T-cell (primary cell): ENCODE data around the gene SPAG6. TPM values are rescaled to one million over a fixed set of nuclear protein-coding genes. Genes with fewer than 3 reads are reported as not detected.

Experiments
- ATAC-seq, 4 experiments: fragments of 200-7000 bp in 3 of 4; fragments of 150-1000 bp in 1 of 4; cut with Tn5 transposase; replicated peaks in 1 of 4; 1 replicate in 3 of 4; 2 replicates in 1 of 4; pipeline ENCODE4 v1.10.0; 2021; ENCODE audit warnings: moderate library complexity in 3 of 4, mild to moderate bottlenecking in 2 of 4, moderate number of reproducible peaks in 1 of 4
- CTCF ChIA-PET, 2 donors: fragments of 300-600 bp; sonication (Branson Sonifier 250); formaldehyde crosslinking; loops; one replicate each; lab custom pipeline; 2022; ENCODE audit warnings: antibody characterized with exemption in 2 of 2; lab: Charles Lee
- POLR2A ChIA-PET, 2 donors: fragments of 300-600 bp; sonication (Branson Sonifier 250); formaldehyde crosslinking; loops; one replicate each; lab custom pipeline; 2022; ENCODE audit warnings: antibody characterized with exemption in 2 of 2; lab: Charles Lee
- DNase-seq, 35 experiments: peaks; one replicate each; pipeline versions ENCODE4 v3.0.0 to v3.0.0-alpha.2; 2013 to 2023
- H3K27ac ChIP-seq: one replicate; pipeline ENCODE4 v1.5.1; 2013; ENCODE audit warnings: low read length
- H3K27me3 ChIP-seq, 2 experiments: replicated peaks in 1 of 2; 1 replicate in 1 of 2; 2 replicates in 1 of 2; pipeline versions ENCODE4 v1.6.1 to v1.7.0; 2013; ENCODE audit warnings: low read length in 1 of 2, mixed read lengths in 1 of 2; ENCODE audit not compliant: control insufficient read depth in 2 of 2, insufficient read depth in 2 of 2; ENCODE audit errors: extremely low read depth in 1 of 2
- H3K36me3 ChIP-seq, 2 donors: 1 replicate in 1 of 2; 2 replicates in 1 of 2; pipeline versions ENCODE4 v1.6.1 to v1.7.0; 2013; ENCODE audit warnings: low read length in 1 of 2; ENCODE audit not compliant: control insufficient read depth in 2 of 2, insufficient read depth in 1 of 2; ENCODE audit errors: extremely low read depth in 1 of 2
- H3K4me1 ChIP-seq, 2 experiments: 1 replicate in 1 of 2; 2 replicates in 1 of 2; pipeline versions ENCODE4 v1.6.1 to v1.7.0; 2013; ENCODE audit warnings: low read length in 2 of 2, mixed read lengths in 1 of 2; ENCODE audit not compliant: insufficient read depth in 2 of 2, control insufficient read depth in 1 of 2; ENCODE audit errors: extremely low read depth in 1 of 2
- H3K4me3 ChIP-seq, 2 donors: 1 replicate in 1 of 2; 2 replicates in 1 of 2; pipeline versions ENCODE4 v1.5.1 to v1.7.0; 2013; ENCODE audit warnings: mild to moderate bottlenecking in 2 of 2, low read length in 1 of 2, moderate library complexity in 1 of 2; ENCODE audit not compliant: control insufficient read depth in 1 of 2; ENCODE audit errors: extremely low read depth in 1 of 2
- H3K9me3 ChIP-seq: 2 replicates; pipeline ENCODE4 v1.7.0; 2013
- H3K27ac Mint-ChIP-seq, 2 donors: one replicate each; pipeline ENCODE4 v1.8.0; 2020 to 2021; ENCODE audit warnings: mild to moderate bottlenecking in 2 of 2, mixed read lengths in 2 of 2
- H3K27me3 Mint-ChIP-seq, 2 donors: one replicate each; pipeline ENCODE4 v1.8.0; 2021 to 2022; ENCODE audit warnings: mixed read lengths in 2 of 2
- H3K36me3 Mint-ChIP-seq: one replicate; pipeline ENCODE4 v1.8.0; 2021; ENCODE audit warnings: mixed read lengths
- H3K4me1 Mint-ChIP-seq, 3 donors: one replicate each; pipeline ENCODE4 v1.8.0; 2020 to 2022; ENCODE audit warnings: mixed read lengths in 3 of 3, mild to moderate bottlenecking in 1 of 3
- H3K4me3 Mint-ChIP-seq, 3 donors: one replicate each; pipeline ENCODE4 v1.8.0; 2020 to 2022; ENCODE audit warnings: mild to moderate bottlenecking in 3 of 3, mixed read lengths in 3 of 3, moderate library complexity in 3 of 3
- H3K9me3 Mint-ChIP-seq, 3 donors: one replicate each; pipeline ENCODE4 v1.8.0; 2020 to 2022; ENCODE audit warnings: mixed read lengths in 3 of 3
- WGBS: methylation state at CpG from one replicate; pipeline ENCODE4 v1.1.5; 2013; ENCODE audit warnings: missing lambda C conversion rate; ENCODE audit not compliant: insufficient coverage; 5-methylcytosine and 5-hydroxymethylcytosine counted together
- total RNA-seq, 35 experiments: library from RNA in 6 of 35; stranded (reverse) in 6 of 35; fragments of 120-200 nt in 1 of 35; gene quantifications; one replicate each; pipeline versions ENCODE4 v1.2.1 to v1.2.4 and lab custom pipeline; 2013 to 2026

The SPAG6 gene
- total RNA-seq, 5 donors from 2014 or later (not counting 1 experiment from before 2014, with no cell fraction given), result 0.23 to 0.33 TPM; not detected in 3

DNA sequence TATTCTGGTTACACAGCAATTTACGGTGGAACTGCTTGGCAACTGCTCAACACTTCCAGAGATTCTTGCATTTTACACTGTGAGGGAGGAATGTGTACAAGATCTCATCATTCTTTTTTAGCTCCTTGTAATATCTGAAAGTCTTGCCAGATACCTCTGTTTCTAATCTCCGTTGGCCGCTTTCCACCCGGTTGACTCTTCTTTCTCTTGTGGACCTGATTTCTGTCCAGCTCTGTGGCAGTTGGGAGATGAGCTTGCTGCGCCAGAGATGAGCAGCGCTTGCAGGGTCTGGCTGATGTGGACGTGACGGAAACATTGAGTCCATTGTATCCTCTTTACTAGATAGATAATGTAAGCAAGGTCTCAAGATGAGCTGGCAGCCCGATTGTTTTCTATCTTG, 27.6 kb downstream of the SPAG6 start:
- Histone ChIP-seq H3K4me3 (no peak overlapping the region), H3K9me3 (no peaks in the 10 kb centered on the region), H3K27me3 (no peaks in the 10 kb centered on the region), H3K27ac (no peak overlapping the region), H3K36me3 (no peaks in the 10 kb centered on the region), H3K4me1 (peaks cover 0 to 9% of the 10 kb centered on the region in 2 experiments)
- POLR2A ChIA-PET, result interaction anchor here in 1 of 2 donors (0.5 to 0.6 kb wide), 2 partner anchors 127 to 998 kb away, joined by 4 read pairs; no protein-coding TSS in a partner anchor
- DNase-seq, result no peak
- H3K4me3 Mint-ChIP-seq, result no peak overlapping the region
- ATAC-seq, result no peak
- CTCF ChIA-PET, result interaction anchor here in 1 of 2 donors (0.6 kb wide), 1 partner anchor 764 kb away, joined by 5 read pairs; no protein-coding TSS in a partner anchor
- H3K36me3 Mint-ChIP-seq, result no peaks in the 10 kb centered on the region
- WGBS, result no CpG with 5 or more reads among the region's 9 CpGs
- H3K9me3 Mint-ChIP-seq, result no peaks in the 10 kb centered on the region
- no peaks in the 10 kb centered on the region for H3K27me3 Mint-ChIP-seq
- peaks cover 0 to 11% (median 6%) of the 10 kb centered on the region in 3 donors for H3K4me1 Mint-ChIP-seq
- no peak overlapping the region for H3K27ac Mint-ChIP-seq

DNA sequence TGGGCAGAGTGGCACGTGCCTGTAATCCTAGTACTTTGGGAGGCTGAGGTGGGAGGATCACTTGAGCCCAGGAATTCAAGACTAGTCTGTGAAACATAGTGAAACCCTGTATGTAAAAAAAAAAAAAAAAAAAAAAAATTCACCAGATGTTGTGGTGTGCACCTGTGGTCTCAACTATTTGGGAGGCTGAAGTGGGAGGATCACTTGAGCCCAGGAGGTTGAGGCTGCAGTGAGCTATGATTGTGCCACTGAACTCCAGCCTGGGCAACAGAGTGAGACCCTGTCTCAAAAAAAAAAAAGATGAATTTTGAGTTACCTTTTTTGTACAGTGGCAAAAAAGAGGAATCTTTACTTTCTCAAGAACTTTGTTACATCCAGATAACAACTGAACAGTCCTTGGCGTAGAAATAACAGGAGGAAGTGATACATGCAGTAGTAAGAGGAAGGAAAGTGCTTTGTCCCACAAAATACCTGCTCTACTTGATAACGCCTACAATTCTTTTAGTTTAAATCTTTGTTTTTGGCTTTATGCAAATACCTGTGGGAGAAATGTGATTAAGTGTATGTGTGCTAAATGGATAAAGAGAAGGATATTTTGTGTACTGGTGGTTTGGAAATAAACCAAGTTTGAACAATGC, 29.3 kb downstream of the SPAG6 start:
- Mint-ChIP-seq H3K4me1 (peaks cover 0 to 9% (median 6%) of the 10 kb centered on the region in 3 donors), H3K4me3 (no peak overlapping the region), H3K36me3 (no peaks in the 10 kb centered on the region), H3K27ac (no peak overlapping the region), H3K9me3 (no peaks in the 10 kb centered on the region), H3K27me3 (peaks cover 0 to 3% of the 10 kb centered on the region in 2 donors)
- CTCF ChIA-PET, result no interaction called here
- no peaks in the 10 kb centered on the region for H3K9me3 ChIP-seq
- DNase-seq (no peak), ATAC-seq (no peak)
- POLR2A ChIA-PET, result interaction anchor here in 1 of 2 donors (0.7 kb wide), 1 partner anchor 152 kb away, joined by 11 read pairs; no protein-coding TSS in a partner anchor
- no peak overlapping the region for H3K27ac ChIP-seq
- peaks cover 0 to 9% of the 10 kb centered on the region in 2 experiments for H3K4me1 ChIP-seq
- H3K36me3 ChIP-seq, result no peaks in the 10 kb centered on the region
- no peak overlapping the region for H3K4me3 ChIP-seq
- no CpG with 5 or more reads among the region's 3 CpGs for WGBS
- H3K27me3 ChIP-seq, result no peaks in the 10 kb centered on the region

DNA sequence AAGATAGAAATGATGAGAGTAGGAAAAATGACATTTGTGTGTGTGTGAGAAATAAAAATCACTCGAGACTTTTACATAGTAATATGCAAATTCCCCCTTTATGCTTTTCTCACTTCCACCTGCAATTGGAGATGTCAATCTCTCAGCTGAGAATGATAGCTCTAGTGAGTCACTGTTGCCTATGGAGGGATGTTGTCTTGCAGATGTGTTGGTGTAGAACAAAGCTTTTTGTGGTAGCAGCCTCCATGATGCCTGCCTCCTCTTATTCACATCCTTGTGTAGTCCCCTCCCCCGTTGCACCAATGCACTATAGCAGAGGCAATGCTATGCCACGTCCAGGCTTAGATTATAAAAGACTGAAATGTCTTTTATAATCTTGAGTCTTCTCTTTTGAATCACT, 33.8 kb downstream of the SPAG6 start:
- peak in 2 of 4 experiments; percentile 9 to 26 for ATAC-seq
- H3K27me3 ChIP-seq, result no peaks in the 10 kb centered on the region
- Mint-ChIP-seq H3K27ac (no peak overlapping the region), H3K36me3 (no peaks in the 10 kb centered on the region), H3K27me3 (peaks cover 0 to 3% of the 10 kb centered on the region in 2 donors), H3K4me1 (peaks cover 0 to 4% (median 2%) of the 10 kb centered on the region in 3 donors), H3K9me3 (no peaks in the 10 kb centered on the region), H3K4me3 (no peak overlapping the region)
- WGBS, result no CpG with 5 or more reads among the region's 3 CpGs
- no peaks in the 10 kb centered on the region for H3K4me1 ChIP-seq
- no peak for DNase-seq
- POLR2A ChIA-PET, result interaction anchor here in 1 of 2 donors (0.7 kb wide), 1 partner anchor 36 kb away, joined by 3 read pairs; no protein-coding TSS in a partner anchor
- H3K9me3 ChIP-seq, result no peaks in the 10 kb centered on the region
- no peak overlapping the region for H3K4me3 ChIP-seq
- H3K27ac ChIP-seq, result no peak overlapping the region
- no peaks in the 10 kb centered on the region for H3K36me3 ChIP-seq
- CTCF ChIA-PET, result no interaction called here

DNA sequence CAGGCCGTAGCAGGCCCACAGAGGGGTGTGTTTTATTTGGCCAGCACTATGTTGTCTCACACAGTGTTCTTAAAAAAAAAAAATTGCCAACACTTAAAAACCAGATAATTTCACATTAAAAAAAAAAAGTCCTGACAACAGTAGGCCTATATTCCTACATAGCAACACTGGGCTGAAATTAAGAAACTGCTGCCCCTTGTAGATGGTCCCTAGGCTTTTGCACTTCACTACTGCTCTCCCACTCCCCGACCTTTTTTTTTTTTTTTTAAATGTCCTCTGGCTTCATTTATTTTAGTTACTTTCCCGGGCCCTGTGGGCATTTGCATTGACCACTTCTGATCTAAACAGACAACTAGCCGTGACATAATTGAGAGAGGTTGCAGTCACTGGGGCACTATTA, 36.0 kb downstream of the SPAG6 start:
- peaks cover 0 to 4% (median 2%) of the 10 kb centered on the region in 3 donors for H3K4me1 Mint-ChIP-seq
- no peak overlapping the region for H3K4me3 Mint-ChIP-seq
- no peaks in the 10 kb centered on the region for H3K9me3 ChIP-seq
- H3K36me3 Mint-ChIP-seq, result no peaks in the 10 kb centered on the region
- no CpG with 5 or more reads among the region's 4 CpGs for WGBS
- peaks cover 0 to 3% of the 10 kb centered on the region in 2 donors for H3K27me3 Mint-ChIP-seq
- H3K36me3 ChIP-seq, result no peaks in the 10 kb centered on the region
- CTCF ChIA-PET, result no interaction called here
- H3K9me3 Mint-ChIP-seq, result no peaks in the 10 kb centered on the region
- ATAC-seq (no peak), DNase-seq (no peak)
- no peaks in the 10 kb centered on the region for H3K27me3 ChIP-seq
- H3K27ac Mint-ChIP-seq, result no peak overlapping the region
- H3K4me3 ChIP-seq, result no peak overlapping the region
- POLR2A ChIA-PET, result no interaction called here
- H3K27ac ChIP-seq, result no peak overlapping the region
- no peaks in the 10 kb centered on the region for H3K4me1 ChIP-seq

DNA sequence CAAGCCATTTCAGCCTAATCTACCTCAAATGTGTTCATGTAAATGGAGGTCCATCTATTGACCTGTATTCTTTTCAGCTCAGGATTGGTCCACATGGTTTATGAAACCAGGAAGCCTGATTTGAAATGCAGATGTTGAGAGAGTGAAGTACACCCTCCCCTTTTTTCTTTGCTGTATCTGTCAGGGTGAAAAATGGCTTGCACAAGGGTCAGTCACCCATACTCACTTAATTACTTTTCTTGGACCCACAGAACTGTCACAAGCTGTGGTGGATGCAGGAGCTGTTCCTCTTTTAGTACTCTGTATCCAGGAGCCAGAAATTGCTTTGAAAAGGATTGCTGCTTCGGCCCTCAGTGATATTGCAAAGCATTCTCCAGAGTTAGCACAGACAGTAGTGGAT, 41.2 kb downstream of the SPAG6 start:
- H3K9me3 ChIP-seq, result no peaks in the 10 kb centered on the region
- CTCF ChIA-PET, result no interaction called here
- Mint-ChIP-seq H3K9me3 (no peaks in the 10 kb centered on the region), H3K4me3 (no peak overlapping the region), H3K4me1 (no peaks in the 10 kb centered on the region), H3K27me3 (peaks cover 0 to 5% of the 10 kb centered on the region in 2 donors), H3K27ac (no peak overlapping the region), H3K36me3 (no peaks in the 10 kb centered on the region)
- DNase-seq (no peak), ATAC-seq (no peak)
- POLR2A ChIA-PET, result interaction anchor here in 1 of 2 donors (0.6 kb wide), 1 partner anchor 186 kb away, joined by 3 read pairs; no protein-coding TSS in a partner anchor
- no peaks in the 10 kb centered on the region for H3K4me1 ChIP-seq
- no peak overlapping the region for H3K27ac ChIP-seq
- H3K27me3 ChIP-seq, result no peaks in the 10 kb centered on the region
- no peaks in the 10 kb centered on the region for H3K36me3 ChIP-seq
- no peak overlapping the region for H3K4me3 ChIP-seq
- no CpG with 5 or more reads among the region's 1 CpG for WGBS

DNA sequence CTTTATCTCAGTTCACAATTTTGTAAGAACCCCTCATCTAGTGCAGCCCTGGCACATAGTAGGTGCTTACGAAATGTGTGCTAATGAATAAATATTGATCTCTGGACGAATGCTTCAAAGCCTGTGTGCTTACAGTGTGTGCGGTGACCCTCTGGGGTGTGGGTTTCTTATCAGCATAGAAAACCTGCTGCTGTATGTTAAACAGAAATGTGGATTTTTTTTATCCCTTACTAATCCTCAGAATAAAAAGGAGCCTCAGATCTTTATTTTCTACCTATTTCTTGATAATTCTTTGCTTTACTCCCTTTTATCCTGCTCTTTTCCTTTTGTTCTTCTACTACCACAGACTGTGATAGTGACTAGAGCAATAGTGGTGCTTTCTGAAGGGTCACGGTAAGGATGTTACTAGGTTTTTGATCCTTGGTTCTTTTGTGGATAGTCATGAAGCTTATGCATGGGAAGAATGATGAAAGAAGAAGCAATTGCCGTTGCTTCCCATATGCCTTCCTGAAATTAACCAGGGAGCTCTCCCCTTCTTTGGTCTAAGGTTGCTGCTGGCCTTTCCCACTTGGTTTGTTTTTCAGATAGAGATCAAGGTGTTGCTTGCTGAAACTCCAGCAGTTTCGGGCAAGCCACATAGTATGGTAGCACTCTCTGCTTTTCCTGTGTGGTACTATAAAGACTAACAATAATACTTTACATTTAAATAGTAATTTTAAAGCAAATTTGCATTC, 44.7 kb downstream of the SPAG6 start:
- CTCF ChIA-PET, result no interaction called here
- no CpG with 5 or more reads among the region's 6 CpGs for WGBS

More for the DNA sequence above, 44.7 kb downstream of the SPAG6 start:
- no peaks in the 10 kb centered on the region for H3K27me3 ChIP-seq
- Mint-ChIP-seq H3K4me3 (no peak overlapping the region), H3K27me3 (peaks cover 4 to 5% of the 10 kb centered on the region in 2 donors), H3K36me3 (no peaks in the 10 kb centered on the region), H3K27ac (no peak overlapping the region), H3K9me3 (no peaks in the 10 kb centered on the region), H3K4me1 (no peaks in the 10 kb centered on the region)
- H3K4me1 ChIP-seq, result no peaks in the 10 kb centered on the region
- POLR2A ChIA-PET, result interaction anchor here in 1 of 2 donors (0.6 kb wide), 1 partner anchor 1603 kb away, joined by 4 read pairs; no protein-coding TSS in a partner anchor
- H3K9me3 ChIP-seq, result no peaks in the 10 kb centered on the region
- H3K27ac ChIP-seq, result no peak overlapping the region
- DNase-seq (no peak), ATAC-seq (no peak)
- H3K36me3 ChIP-seq, result no peaks in the 10 kb centered on the region
- H3K4me3 ChIP-seq, result no peak overlapping the region
